ENCODE measurements around the gene LRRTM4.

LRRTM4 gene

GRCh38 chr2:77521931-77522470, at the start of gene LRRTM4:
Gene LRRTM4, minus strand, starts transcription at chr2:77522376.
- in situ Hi-C loops (cut with HindIII; ENCODE audit: low pct_unique_long_range_greater_than_20kb, low sequenced_read_pairs) = no loop called here
- DNase-seq (ENCODE audit: low read depth in 1 of 2, low spot score in 1 of 2) = peak in 1 of 2 experiments; percentile 30
- TF ChIP-seq JUND (IDR thresholded peaks at IDR 0.05; ENCODE audit: low read depth) = no peak

DNA sequence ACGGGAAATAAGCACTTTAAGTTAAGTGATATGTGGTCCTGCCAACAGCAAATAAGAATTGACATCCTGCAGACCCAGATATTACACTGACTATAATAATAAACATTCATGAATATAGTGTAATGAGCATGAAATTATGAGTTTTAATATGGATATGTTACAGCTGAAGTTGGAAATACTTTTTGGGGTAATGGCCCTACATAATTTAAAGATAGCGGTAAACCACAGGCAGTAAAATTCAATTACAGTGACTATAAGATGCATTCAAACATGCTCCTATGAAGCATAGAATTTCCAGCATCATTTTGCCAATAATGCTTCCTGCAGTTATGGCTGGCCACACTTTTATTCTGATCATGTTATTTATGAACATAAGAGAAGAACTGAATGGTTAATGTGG, 49.4 kb upstream of the LRRTM4 start:
- DNase-seq (ENCODE audit: low read depth in 1 of 2, low spot score in 1 of 2) = no peak
- TF ChIP-seq JUND (IDR thresholded peaks at IDR 0.05; ENCODE audit: low read depth) = no peak
- in situ Hi-C loops (cut with HindIII; ENCODE audit: low pct_unique_long_range_greater_than_20kb, low sequenced_read_pairs) = no loop called here

DNA sequence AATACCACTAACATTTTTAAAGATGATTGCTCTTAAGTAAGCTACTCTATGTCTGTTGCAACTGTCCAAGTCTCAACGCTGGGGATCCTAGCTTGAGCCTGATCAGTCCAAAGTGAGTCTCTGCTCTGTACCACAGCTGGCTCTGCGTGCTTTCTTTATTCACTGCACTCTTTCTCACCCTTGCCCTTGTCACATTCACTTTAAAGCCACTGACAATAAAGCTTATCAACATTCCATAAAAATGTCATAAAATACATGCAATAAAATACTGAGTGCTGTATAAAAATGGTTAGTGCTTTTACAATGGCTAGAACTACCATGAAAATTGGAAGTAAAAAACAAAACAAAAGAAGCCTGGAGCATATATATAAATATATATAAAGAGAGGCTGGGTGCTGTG, 45.5 kb upstream of the LRRTM4 start:
- in situ Hi-C loops (cut with HindIII; ENCODE audit: low pct_unique_long_range_greater_than_20kb, low sequenced_read_pairs) = no loop called here
- DNase-seq (ENCODE audit: low read depth in 1 of 2, low spot score in 1 of 2) = no peak
- TF ChIP-seq JUND (IDR thresholded peaks at IDR 0.05; ENCODE audit: low read depth) = no peak

DNA sequence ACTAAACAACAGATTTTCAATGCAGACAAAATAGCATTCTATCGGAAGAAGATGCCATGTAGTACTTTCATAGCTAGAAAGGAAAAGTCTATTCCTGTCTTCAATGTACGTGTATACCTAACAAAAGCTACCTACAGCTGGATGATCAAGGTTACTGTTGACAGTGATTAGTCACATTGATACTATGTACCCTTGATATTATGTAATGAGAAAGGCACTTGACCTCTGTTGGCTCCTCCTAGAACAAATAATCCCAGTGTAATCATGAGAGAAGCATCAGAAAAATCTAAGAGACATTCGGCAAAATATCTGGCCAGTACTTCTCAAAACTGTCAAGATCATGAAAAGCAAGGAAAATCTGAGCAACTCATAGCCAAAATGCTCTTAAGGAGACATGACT, 44.4 kb upstream of the LRRTM4 start:
- DNase-seq (ENCODE audit: low read depth in 1 of 2, low spot score in 1 of 2) = no peak
- in situ Hi-C loops (cut with HindIII; ENCODE audit: low pct_unique_long_range_greater_than_20kb, low sequenced_read_pairs) = no loop called here
- no peak for TF ChIP-seq JUND (IDR thresholded peaks at IDR 0.05; ENCODE audit: low read depth)

- in situ Hi-C loops (cut with HindIII; ENCODE audit: low pct_unique_long_range_greater_than_20kb, low sequenced_read_pairs) = no loop called here
- DNase-seq (ENCODE audit: low read depth in 1 of 2, low spot score in 1 of 2) = no peak
Measured at GRCh38 chr2:77566131-77566530, 44.0 kb upstream of the LRRTM4 start.

DNA sequence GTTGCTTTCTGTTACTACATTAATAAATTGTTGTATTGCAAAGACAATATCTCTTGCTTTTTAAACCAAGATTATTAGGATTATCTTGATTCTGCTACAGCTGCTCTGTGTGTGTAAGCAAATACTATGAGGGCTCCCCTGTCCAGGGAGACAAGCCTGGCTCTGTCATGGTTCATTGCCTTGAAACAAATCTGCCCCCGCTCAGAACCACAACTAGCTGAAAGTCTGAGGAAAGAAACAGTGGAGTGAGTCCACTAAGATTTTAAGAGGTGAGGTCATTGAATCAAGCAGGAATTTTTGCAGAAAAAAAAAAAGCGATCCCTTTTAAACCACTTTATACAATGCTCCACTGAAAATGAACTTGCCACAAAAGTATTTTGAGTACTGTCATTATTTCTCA, 30.8 kb upstream of the LRRTM4 start:
- no peak for TF ChIP-seq JUND (IDR thresholded peaks at IDR 0.05; ENCODE audit: low read depth)
- DNase-seq (ENCODE audit: low read depth in 1 of 2, low spot score in 1 of 2) = no peak
- in situ Hi-C loops (cut with HindIII; ENCODE audit: low pct_unique_long_range_greater_than_20kb, low sequenced_read_pairs) = no loop called here

More at GRCh38 chr2:77566131-77566530, 44.0 kb upstream of the LRRTM4 start:
- TF ChIP-seq JUND (IDR thresholded peaks at IDR 0.05; ENCODE audit: low read depth) = no peak

DNA sequence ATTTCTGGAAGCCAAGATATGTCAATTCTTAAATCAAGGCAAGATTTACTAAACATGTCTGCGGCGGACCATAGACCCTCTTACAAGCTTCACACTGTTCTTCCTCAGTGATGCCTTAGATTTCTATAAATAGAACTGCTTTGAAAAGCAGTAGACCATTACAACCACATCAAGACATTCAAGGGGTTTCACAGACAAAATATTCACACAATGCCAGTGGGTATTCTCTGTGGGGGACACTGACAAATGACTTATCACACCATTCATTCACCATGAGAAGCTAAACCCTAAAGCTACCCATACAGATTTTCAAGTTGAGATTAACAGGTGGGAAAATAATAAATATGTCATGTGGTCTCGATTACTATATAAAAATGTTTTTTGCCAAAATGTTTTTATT, 15.9 kb upstream of the LRRTM4 start:
- DNase-seq (ENCODE audit: low read depth in 1 of 2, low spot score in 1 of 2) = no peak
- TF ChIP-seq JUND (IDR thresholded peaks at IDR 0.05; ENCODE audit: low read depth) = no peak
- in situ Hi-C loops (cut with HindIII; ENCODE audit: low pct_unique_long_range_greater_than_20kb, low sequenced_read_pairs) = no loop called here

GRCh38 chr2:77522888-77523287, 712 bp upstream of the LRRTM4 start:
- DNase-seq (ENCODE audit: low read depth in 1 of 2, low spot score in 1 of 2) = no peak
- in situ Hi-C loops (cut with HindIII; ENCODE audit: low pct_unique_long_range_greater_than_20kb, low sequenced_read_pairs) = no loop called here
- TF ChIP-seq JUND (IDR thresholded peaks at IDR 0.05; ENCODE audit: low read depth) = no peak

DNA sequence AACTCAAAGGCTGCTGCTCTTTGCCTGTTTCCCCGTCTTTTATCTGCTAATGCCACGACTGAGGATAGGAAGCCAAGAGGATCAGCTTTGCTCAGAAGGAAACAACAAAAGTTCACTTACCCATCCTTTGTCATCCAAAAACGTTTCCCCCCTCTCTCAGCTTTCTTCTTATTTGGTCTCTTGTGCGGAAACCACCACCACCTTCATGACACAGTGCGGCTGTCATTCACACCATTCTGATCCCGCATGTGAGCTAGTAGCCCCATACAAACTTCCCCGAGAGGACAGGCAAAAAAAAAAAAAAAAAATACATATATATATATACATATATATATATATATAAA, 656 bp downstream of the LRRTM4 start:
- in situ Hi-C loops (cut with HindIII; ENCODE audit: low pct_unique_long_range_greater_than_20kb, low sequenced_read_pairs) = no loop called here
- TF ChIP-seq JUND (IDR thresholded peaks at IDR 0.05; ENCODE audit: low read depth) = no peak
- DNase-seq (ENCODE audit: low read depth in 1 of 2, low spot score in 1 of 2) = no peak

GRCh38 chr2:77520641-77521547, 1.3 kb downstream of the LRRTM4 start:
- DNase-seq (ENCODE audit: low read depth in 1 of 2, low spot score in 1 of 2) = no peak
- no peak for TF ChIP-seq JUND (IDR thresholded peaks at IDR 0.05; ENCODE audit: low read depth)
- in situ Hi-C loops (cut with HindIII; ENCODE audit: low pct_unique_long_range_greater_than_20kb, low sequenced_read_pairs) = no loop called here

GRCh38 chr2:77519888-77520506, 2.2 kb downstream of the LRRTM4 start:
- in situ Hi-C loops (cut with HindIII; ENCODE audit: low pct_unique_long_range_greater_than_20kb, low sequenced_read_pairs) = no loop called here
- TF ChIP-seq JUND (IDR thresholded peaks at IDR 0.05; ENCODE audit: low read depth) = no peak
- peak in 1 of 2 experiments; percentile 42 for DNase-seq (ENCODE audit: low read depth in 1 of 2, low spot score in 1 of 2)

GRCh38 chr2:77519164-77519887, 2.9 kb downstream of the LRRTM4 start:
- no peak for DNase-seq (ENCODE audit: low read depth in 1 of 2, low spot score in 1 of 2)
- in situ Hi-C loops (cut with HindIII; ENCODE audit: low pct_unique_long_range_greater_than_20kb, low sequenced_read_pairs) = no loop called here
- TF ChIP-seq JUND (IDR thresholded peaks at IDR 0.05; ENCODE audit: low read depth) = no peak

DNA sequence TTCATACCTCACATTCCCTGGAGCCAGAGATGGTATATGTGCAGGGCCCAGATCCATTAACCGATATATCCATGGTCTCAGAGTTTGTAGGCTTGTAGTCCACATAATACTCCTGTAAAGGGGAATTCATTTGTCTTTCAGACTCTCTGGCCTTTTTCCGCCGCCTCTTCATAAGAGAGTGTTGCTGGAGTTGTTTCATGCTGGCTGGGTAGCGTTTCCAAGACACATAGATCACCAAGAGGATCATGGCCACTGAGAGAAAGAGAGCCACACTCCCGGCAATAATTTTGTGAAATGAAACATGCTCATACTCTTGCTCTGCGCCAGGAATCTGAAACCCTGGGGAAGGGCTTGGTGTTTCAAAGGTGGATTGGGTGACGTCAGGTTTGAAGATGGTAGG, 3.9 kb downstream of the LRRTM4 start:
- in situ Hi-C loops (cut with HindIII; ENCODE audit: low pct_unique_long_range_greater_than_20kb, low sequenced_read_pairs) = no loop called here
- no peak for DNase-seq (ENCODE audit: low read depth in 1 of 2, low spot score in 1 of 2)
- TF ChIP-seq JUND (IDR thresholded peaks at IDR 0.05; ENCODE audit: low read depth) = no peak

Measured in T47D (cell line).